KOPT-K1 (cell line): ENCODE data around the gene MANEAL.

Experiments used
- H3K27ac ChIP-seq: fragments of 200-600 bp; sonication (generic); 2 replicates; pipeline ENCODE4 v1.5.1; 2016; ENCODE audit warnings: antibody characterized with exemption, mild to moderate bottlenecking, low read depth, low read length; ENCODE audit not compliant: poor library complexity, severe bottlenecking
- H3K36me3 ChIP-seq: fragments of 200-600 bp; sonication (generic); 2 replicates; pipeline ENCODE4 v1.5.1; 2017; ENCODE audit warnings: antibody characterized with exemption, mild to moderate bottlenecking, low read length, moderate library complexity; ENCODE audit not compliant: insufficient read depth
- H3K9me3 ChIP-seq: fragments of 200-600 bp; sonication (generic); 2 replicates; pipeline ENCODE4 v1.5.1; 2017; ENCODE audit warnings: antibody characterized with exemption, low read length, mild to moderate bottlenecking; ENCODE audit not compliant: insufficient read depth, poor library complexity, severe bottlenecking

MANEAL gene

GRCh38 chr1:37808369-37809319 lies 15.0 kb downstream of the MANEAL start:
- Histone ChIP-seq H3K27ac (peak overlapping the region; percentile 75), H3K9me3 (no peaks in the 10 kb centered on the region), H3K36me3 (peaks cover 36% of the 10 kb centered on the region)

GRCh38 chr1:37809942-37810341 lies 16.3 kb downstream of the MANEAL start:
- no peak overlapping the region for H3K27ac ChIP-seq
- peaks cover 34% of the 10 kb centered on the region for H3K36me3 ChIP-seq
- no peaks in the 10 kb centered on the region for H3K9me3 ChIP-seq

GRCh38 chr1:37811027-37811655 lies 17.5 kb downstream of the MANEAL start:
- no peak overlapping the region for H3K27ac ChIP-seq
- peaks cover 34% of the 10 kb centered on the region for H3K36me3 ChIP-seq
- H3K9me3 ChIP-seq, result no peaks in the 10 kb centered on the region

GRCh38 chr1:37813529-37814145 lies 20.0 kb downstream of the MANEAL start:
- H3K9me3 ChIP-seq, result no peaks in the 10 kb centered on the region
- no peak overlapping the region for H3K27ac ChIP-seq
- peaks cover 47% of the 10 kb centered on the region for H3K36me3 ChIP-seq

GRCh38 chr1:37814252-37814651 lies 20.6 kb downstream of the MANEAL start:
- Histone ChIP-seq H3K36me3 (peaks cover 51% of the 10 kb centered on the region), H3K9me3 (no peaks in the 10 kb centered on the region), H3K27ac (no peak overlapping the region)

- no peaks in the 10 kb centered on the region for H3K9me3 ChIP-seq
- no peak overlapping the region for H3K27ac ChIP-seq
- H3K36me3 ChIP-seq, result peaks cover 80% of the 10 kb centered on the region
These were observed 23.8 kb downstream of the MANEAL start for GRCh38 chr1:37817481-37817880.

- H3K9me3 ChIP-seq, result no peaks in the 10 kb centered on the region
- H3K27ac ChIP-seq, result no peak overlapping the region
- peaks cover 70% of the 10 kb centered on the region for H3K36me3 ChIP-seq
These were observed 27.8 kb downstream of the MANEAL start for GRCh38 chr1:37821481-37821880.

- H3K36me3 ChIP-seq, result peaks cover 61% of the 10 kb centered on the region
These were observed 29.5 kb downstream of the MANEAL start for GRCh38 chr1:37822906-37823815.

GRCh38 chr1:37824001-37824400 lies 30.4 kb downstream of the MANEAL start:
- Histone ChIP-seq H3K9me3 (no peaks in the 10 kb centered on the region), H3K36me3 (peaks cover 65% of the 10 kb centered on the region), H3K27ac (no peak overlapping the region)

More at GRCh38 chr1:37822906-37823815, 29.5 kb downstream of the MANEAL start:
- no peak overlapping the region for H3K27ac ChIP-seq
- H3K9me3 ChIP-seq, result no peaks in the 10 kb centered on the region

- no peak overlapping the region for H3K27ac ChIP-seq
- peaks cover 66% of the 10 kb centered on the region for H3K36me3 ChIP-seq
- H3K9me3 ChIP-seq, result no peaks in the 10 kb centered on the region
These were observed 31.9 kb downstream of the MANEAL start for GRCh38 chr1:37825506-37825905.

- Histone ChIP-seq H3K27ac (no peak overlapping the region), H3K9me3 (no peaks in the 10 kb centered on the region), H3K36me3 (peaks cover 61% of the 10 kb centered on the region)
These were observed 34.9 kb downstream of the MANEAL start for GRCh38 chr1:37828410-37829074.

GRCh38 chr1:37831109-37831508 lies 37.5 kb downstream of the MANEAL start:
- H3K9me3 ChIP-seq, result no peaks in the 10 kb centered on the region
- no peak overlapping the region for H3K27ac ChIP-seq
- H3K36me3 ChIP-seq, result peaks cover 79% of the 10 kb centered on the region

GRCh38 chr1:37831809-37832208 lies 38.2 kb downstream of the MANEAL start:
- H3K9me3 ChIP-seq, result no peaks in the 10 kb centered on the region
- H3K27ac ChIP-seq, result no peak overlapping the region
- H3K36me3 ChIP-seq, result peaks cover 85% of the 10 kb centered on the region

- Histone ChIP-seq H3K9me3 (no peaks in the 10 kb centered on the region), H3K27ac (no peak overlapping the region), H3K36me3 (peaks cover 88% of the 10 kb centered on the region)
These were observed 43.1 kb downstream of the MANEAL start for GRCh38 chr1:37836788-37837187.
